ENCODE data around the gene TDRD3.

DNA sequence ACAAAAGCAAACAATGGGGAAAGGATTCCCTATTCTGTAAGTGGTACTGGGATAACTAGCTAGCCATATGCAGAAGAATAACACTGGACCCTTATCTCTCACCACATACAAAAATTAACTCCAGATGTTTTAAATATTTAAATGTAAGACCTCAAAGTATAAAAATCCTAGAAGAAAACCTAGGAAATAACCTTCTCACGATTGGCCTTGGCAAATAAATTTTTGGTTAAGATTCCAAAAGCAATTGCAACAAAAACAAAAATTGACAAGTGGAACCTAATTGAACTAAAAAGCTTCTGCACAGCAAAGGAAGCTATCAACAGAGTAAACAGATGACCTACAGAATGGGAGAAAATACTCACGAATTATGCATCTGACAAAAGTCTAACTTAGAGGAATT is 10.8 kb upstream of the TDRD3 start:
- TF ChIP-seq, protein P1, sequence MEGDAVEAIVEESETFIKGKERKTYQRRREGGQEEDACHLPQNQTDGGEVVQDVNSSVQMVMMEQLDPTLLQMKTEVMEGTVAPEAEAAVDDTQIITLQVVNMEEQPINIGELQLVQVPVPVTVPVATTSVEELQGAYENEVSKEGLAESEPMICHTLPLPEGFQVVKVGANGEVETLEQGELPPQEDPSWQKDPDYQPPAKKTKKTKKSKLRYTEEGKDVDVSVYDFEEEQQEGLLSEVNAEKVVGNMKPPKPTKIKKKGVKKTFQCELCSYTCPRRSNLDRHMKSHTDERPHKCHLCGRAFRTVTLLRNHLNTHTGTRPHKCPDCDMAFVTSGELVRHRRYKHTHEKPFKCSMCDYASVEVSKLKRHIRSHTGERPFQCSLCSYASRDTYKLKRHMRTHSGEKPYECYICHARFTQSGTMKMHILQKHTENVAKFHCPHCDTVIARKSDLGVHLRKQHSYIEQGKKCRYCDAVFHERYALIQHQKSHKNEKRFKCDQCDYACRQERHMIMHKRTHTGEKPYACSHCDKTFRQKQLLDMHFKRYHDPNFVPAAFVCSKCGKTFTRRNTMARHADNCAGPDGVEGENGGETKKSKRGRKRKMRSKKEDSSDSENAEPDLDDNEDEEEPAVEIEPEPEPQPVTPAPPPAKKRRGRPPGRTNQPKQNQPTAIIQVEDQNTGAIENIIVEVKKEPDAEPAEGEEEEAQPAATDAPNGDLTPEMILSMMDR (IDR thresholded peaks at IDR 0.05): no peak
- TF ChIP-seq POLR2A (IDR thresholded peaks at IDR 0.05) (no peak), POLR2AphosphoS5 (IDR thresholded peaks at IDR 0.05) (no peak)

All from breast epithelium (tissue), 3 donors.